GM12878 (cell line): ENCODE data around the gene GPC5. TPM values are rescaled to one million over a fixed set of nuclear protein-coding genes. Genes with fewer than 3 reads are reported as not detected.

Experiments
- ATAC-seq: fragments of 200-7000 bp; cut with Tn5 transposase; 3 replicates; pipeline ENCODE4 v1.9.1; 2020; ENCODE audit warnings: mild to moderate bottlenecking, moderate library complexity
- BruUV-seq: library from RNA; stranded (reverse); fragments of 400-500 nt; replicated peaks from 2 replicates; lab custom pipeline; 2021; lab: Mats Ljungman, UMichigan
- CTCF ChIA-PET: fragments of 300-600 bp; sonication (Branson Sonifier 250); formaldehyde crosslinking; extraction: SDS; loops from one replicate; lab custom pipeline; 2021; ENCODE audit warnings: inconsistent platforms; lab: Yijun Ruan, JAX
- POLR2A ChIA-PET: fragments of 350-600 bp; formaldehyde crosslinking; extraction: SDS; loops from one replicate; lab custom pipeline; 2021; ENCODE audit warnings: inconsistent platforms; lab: Charles Lee
- RAD21 ChIA-PET: fragments of 300-600 bp; sonication (Branson Sonifier 250); formaldehyde crosslinking; loops from one replicate; lab custom pipeline; 2023; ENCODE audit warnings: antibody characterized with exemption; ENCODE audit not compliant: unreplicated experiment; lab: Charles Lee
- SMC1A ChIA-PET: fragments of 300-600 bp; sonication (Branson Sonifier 250); formaldehyde crosslinking; loops from one replicate; lab custom pipeline; 2023; ENCODE audit not compliant: unreplicated experiment, uncharacterized antibody; lab: Charles Lee
- DNase-seq: peaks from one replicate; pipeline ENCODE4 v3.0.0-alpha.2; 2011; ENCODE audit warnings: low read depth, low spot score
- FAIRE-seq: peaks from 3 replicates; lab custom pipeline; 2011; peaks lifted over from hg19 to GRCh38; lab: Jason Lieb, UNC
- H2AFZ ChIP-seq: 2 replicates; pipeline ENCODE4 v1.6.0; 2011; ENCODE audit warnings: low read depth, low read length, control low read depth; ENCODE audit not compliant: control insufficient read depth
- H3K27ac ChIP-seq: 2 replicates; pipeline ENCODE4 v1.5.1; 2011; ENCODE audit warnings: control low read depth; ENCODE audit not compliant: control insufficient read depth, insufficient read depth
- H3K27me3 ChIP-seq, 2 experiments: replicated peaks in 1 of 2; 2 replicates each; pipeline versions ENCODE4 v1.6.0 to v1.6.1; 2011; ENCODE audit warnings: low read length in 1 of 2; ENCODE audit not compliant: control insufficient read depth in 2 of 2, insufficient read depth in 2 of 2
- H3K36me3 ChIP-seq, 2 experiments: 2 replicates each; pipeline ENCODE4 v1.5.1; 2011; ENCODE audit warnings: low read length in 1 of 2; ENCODE audit not compliant: control insufficient read depth in 2 of 2, insufficient read depth in 2 of 2
- H3K4me1 ChIP-seq: 2 replicates; pipeline ENCODE4 v1.6.1; 2011; ENCODE audit warnings: mild to moderate bottlenecking, low read length, moderate library complexity, mixed read lengths; ENCODE audit not compliant: control insufficient read depth, insufficient read depth
- H3K4me2 ChIP-seq: 2 replicates; pipeline ENCODE4 v1.6.0; 2011; ENCODE audit warnings: control low read depth; ENCODE audit not compliant: control insufficient read depth, insufficient read depth
- H3K4me3 ChIP-seq: fragments of 200-600 bp; sonication (generic); 2 replicates; pipeline ENCODE4 v1.5.1; 2016
- H3K79me2 ChIP-seq: 2 replicates; pipeline ENCODE4 v1.6.0; 2011; ENCODE audit warnings: low read length; ENCODE audit not compliant: control insufficient read depth, insufficient read depth
- H3K9ac ChIP-seq: 2 replicates; pipeline ENCODE4 v1.8.0; 2011; ENCODE audit warnings: low read length, control low read depth, mixed read lengths; ENCODE audit not compliant: control insufficient read depth, insufficient read depth
- H3K9me3 ChIP-seq: replicated peaks from 3 replicates; pipeline ENCODE4 v1.5.1; 2011; ENCODE audit warnings: mild to moderate bottlenecking, low read length; ENCODE audit not compliant: control insufficient read depth, insufficient read depth
- H4K20me1 ChIP-seq: 2 replicates; pipeline ENCODE4 v1.6.0; 2011; ENCODE audit not compliant: control insufficient read depth, insufficient read depth
- FOXM1 ChIP-seq: IDR thresholded peaks from 2 replicates; pipeline ENCODE4 v1.6.1; 2012; ENCODE audit warnings: low read depth, mild to moderate bottlenecking, inconsistent platforms, low read length, moderate library complexity
- GABPA ChIP-seq: IDR thresholded peaks from 2 replicates; pipeline ENCODE4 v1.6.1; 2014; ENCODE audit warnings: antibody characterized with exemption, low read depth, mild to moderate bottlenecking, inconsistent platforms
- MLLT1 ChIP-seq: fragments of 450-650 bp; IDR thresholded peaks from 2 replicates; pipeline ENCODE4 v1.6.1; 2016; ENCODE audit warnings: mild to moderate bottlenecking
- PBX3 ChIP-seq: IDR thresholded peaks from 2 replicates; pipeline ENCODE4 v1.6.1; 2011; ENCODE audit warnings: mild to moderate bottlenecking, low read depth, low read length, moderate library complexity; ENCODE audit not compliant: insufficient replicate concordance
- POU2F2 ChIP-seq: IDR thresholded peaks from 3 replicates; pipeline ENCODE4 v1.6.1; 2011; ENCODE audit warnings: low read depth, mild to moderate bottlenecking, low read length, borderline replicate concordance
- WGBS: methylation state at CpG from one replicate; pipeline ENCODE4 v1.1.6; 2016; ENCODE audit warnings: low lambda C conversion rate; ENCODE audit not compliant: insufficient replicate concordance, insufficient coverage; ENCODE audit errors: missing lambda C conversion rate; 5-methylcytosine and 5-hydroxymethylcytosine counted together
- in situ Hi-C: fragments of 300-500 bp; cut with MboI; formaldehyde crosslinking; loops from 9 replicates; pipeline ENCODE4 v1.14.3; 2018; ENCODE audit warnings: mixed read lengths
- intact Hi-C: fragments of 100-400 bp; cut with micrococcal nuclease; formaldehyde crosslinking; loops from one replicate; pipeline ENCODE4 v1.14.2; 2022; ENCODE audit not compliant: unreplicated experiment
- polyA plus RNA-seq, 11 experiments: library from polyadenylated mRNA; depleted of rRNA in 4 of 11; unstranded in 6 of 11; stranded (reverse) in 5 of 11; fragments of >200 nt; fragmentation: Nextera tagmentation in 4 of 11; fragmentation: Illumina TruSeq in 1 of 11; extraction: Ambion mirVana in 4 of 11; extraction: Trizol in 1 of 11; gene quantifications; 1 replicate in 1 of 11; 2 replicates in 10 of 11; pipeline versions ENCODE4 v1.2.1 to v1.2.3, GENCODE V29; 2011 to 2016; ENCODE audit warnings: inconsistent platforms in 2 of 11, missing spikeins in 2 of 11, low read depth in 1 of 11
- total RNA-seq, 4 experiments: library from RNA; depleted of rRNA in 3 of 4; stranded (reverse); fragments of >200 nt in 3 of 4; fragmentation: Illumina TruSeq in 1 of 4; extraction: Trizol in 1 of 4; gene quantifications; 2 replicates each; pipeline versions ENCODE4 v1.2.1 to v1.2.3, GENCODE V29; 2013 to 2021

GPC5 gene
- total and polyA plus RNA-seq, 10 of the 15 experiments (the other 5 are each of a cell fraction or from before 2014, with no cell fraction given): 0.05 to 0.87 (median 0.44) TPM; not detected in 1

GRCh38 chr13:91824416-91824815 is 426.0 kb downstream of the GPC5 start (continued):
- TF ChIP-seq GABPA: no peak
- TF ChIP-seq PBX3: no peak
- TF ChIP-seq FOXM1: no peak
- TF ChIP-seq MLLT1: no peak

- no TSS peak for BruUV-seq
- Histone ChIP-seq H4K20me1 (no peaks in the 10 kb centered on the region), H3K4me1 (no peaks in the 10 kb centered on the region), H2AFZ (no peak overlapping the region), H3K9ac (no peak overlapping the region), H3K27ac (no peak overlapping the region), H3K36me3 (no peaks in the 10 kb centered on the region), H3K9me3 (no peaks in the 10 kb centered on the region), H3K4me2 (no peak overlapping the region), H3K4me3 (no peak overlapping the region), H3K79me2 (no peaks in the 10 kb centered on the region), H3K27me3 (no peaks in the 10 kb centered on the region)
- ChIA-PET CTCF (no interaction called here), RAD21 (no interaction called here), POLR2A (no interaction called here), SMC1A (interaction anchor here (1.0 kb wide), 1 partner anchor 20 kb away, joined by 3 read pairs; no protein-coding TSS in a partner anchor)
- FAIRE-seq (no peak), DNase-seq (no peak), ATAC-seq (no peak)
- in situ Hi-C loops: no loop called here
- intact Hi-C loops: no loop called here
- WGBS: 74% methylated on average over 2 of the region's 2 CpGs
- TF ChIP-seq PBX3 (no peak), POU2F2 (no peak)
Measured at GRCh38 chr13:91825516-91825915, 427.1 kb downstream of the GPC5 start.
